TTC549 (cell line): ENCODE data around the gene LINC00305.

Experiments
- FAIRE-seq: peaks from 2 replicates; lab custom pipeline; 2012; peaks lifted over from hg19 to GRCh38; lab: Jason Lieb, UNC

The LINC00305 gene

DNA sequence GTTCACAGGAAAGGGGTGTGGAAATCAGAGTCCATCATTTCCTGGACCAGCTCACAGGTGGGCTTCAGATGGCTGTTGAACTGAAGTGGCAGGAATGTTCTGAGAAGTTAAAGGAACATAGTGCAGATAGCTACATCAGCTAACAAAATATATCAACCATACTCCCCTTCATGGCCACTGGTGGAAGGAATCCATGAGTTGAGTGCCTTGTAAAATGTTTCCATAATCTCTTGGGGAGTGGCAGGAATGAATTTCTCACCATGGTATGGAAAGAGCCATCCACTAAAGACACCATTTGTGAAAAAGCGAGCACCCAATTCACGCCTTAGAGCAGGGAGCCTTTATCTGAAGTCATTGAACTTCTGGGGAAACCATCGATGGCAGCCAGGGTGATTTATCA, at the start of gene LINC00305:
Gene LINC00305 (minus strand): TSS at position 101 of the 400 bp plus-strand sequence.
- no peak for FAIRE-seq

GRCh38 chr18:64191069-64191468, 42.2 kb upstream of the LINC00305 start:
- FAIRE-seq = no peak

DNA sequence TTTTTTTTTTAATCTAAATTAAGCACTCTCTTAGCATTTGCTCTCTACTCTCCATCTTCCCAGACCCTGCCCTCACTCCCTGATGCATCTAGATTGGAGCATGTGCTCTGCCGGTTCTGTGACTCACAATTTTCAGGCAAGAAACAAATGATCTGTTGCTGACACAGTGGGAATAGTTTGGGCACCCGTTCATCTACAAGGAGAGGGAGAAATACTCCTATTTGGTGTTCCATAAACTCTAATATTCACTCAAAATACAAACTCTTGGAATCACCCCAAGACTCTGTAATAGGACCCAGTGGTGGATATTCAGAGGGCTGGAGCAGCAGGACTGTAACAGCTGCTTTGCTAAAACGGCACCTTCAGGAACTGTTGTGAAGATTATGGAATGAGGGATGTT, 37.1 kb upstream of the LINC00305 start:
- no peak for FAIRE-seq

DNA sequence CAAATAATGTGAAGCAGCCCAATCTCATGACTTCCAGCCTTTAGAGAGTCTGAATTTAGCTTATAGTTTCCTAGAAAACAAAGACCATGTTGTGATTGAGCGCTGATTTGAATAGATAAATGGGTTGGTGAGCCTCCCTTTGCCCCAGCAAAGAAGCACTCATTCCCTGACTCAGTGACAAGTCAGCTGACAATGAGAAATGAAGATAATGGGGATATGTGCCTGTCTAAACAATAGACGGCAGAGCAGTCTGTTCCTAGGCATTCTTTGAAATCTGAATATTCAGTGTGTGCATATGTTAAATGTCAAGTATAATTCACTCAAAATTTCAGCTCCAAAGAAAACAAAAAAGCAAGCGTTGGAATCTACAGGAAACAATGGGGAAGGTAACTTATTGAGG, 34.8 kb upstream of the LINC00305 start:
- no peak for FAIRE-seq

- FAIRE-seq = no peak
Observed at GRCh38 chr18:64180617-64181016, 31.7 kb upstream of the LINC00305 start.

GRCh38 chr18:64180171-64180570, 31.3 kb upstream of the LINC00305 start:
- FAIRE-seq = no peak

DNA sequence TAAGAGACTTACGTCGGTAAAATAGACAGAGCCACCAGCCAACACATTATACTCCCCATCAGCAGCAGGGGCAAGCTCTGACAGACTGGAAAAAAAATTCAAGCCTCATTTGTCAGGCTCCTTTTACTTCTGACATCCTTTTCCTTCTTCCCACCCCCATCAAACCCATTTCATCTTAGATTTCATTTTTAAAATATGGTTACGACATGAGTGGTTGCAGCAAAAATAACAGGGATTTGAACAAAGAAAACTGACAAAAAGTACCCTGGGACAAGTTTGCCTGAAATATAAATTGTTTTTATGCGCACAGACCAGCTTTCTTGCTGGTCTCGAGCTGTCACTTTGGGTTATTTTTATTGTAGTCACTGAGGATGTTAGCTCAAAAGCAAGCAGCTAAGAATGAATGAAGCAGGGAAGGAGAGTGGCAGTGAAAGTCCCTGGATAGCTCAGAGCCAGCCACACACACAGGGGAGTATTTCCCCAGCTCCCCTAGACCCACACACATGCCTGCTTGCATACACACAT, 30.7 kb upstream of the LINC00305 start:
- no peak for FAIRE-seq

DNA sequence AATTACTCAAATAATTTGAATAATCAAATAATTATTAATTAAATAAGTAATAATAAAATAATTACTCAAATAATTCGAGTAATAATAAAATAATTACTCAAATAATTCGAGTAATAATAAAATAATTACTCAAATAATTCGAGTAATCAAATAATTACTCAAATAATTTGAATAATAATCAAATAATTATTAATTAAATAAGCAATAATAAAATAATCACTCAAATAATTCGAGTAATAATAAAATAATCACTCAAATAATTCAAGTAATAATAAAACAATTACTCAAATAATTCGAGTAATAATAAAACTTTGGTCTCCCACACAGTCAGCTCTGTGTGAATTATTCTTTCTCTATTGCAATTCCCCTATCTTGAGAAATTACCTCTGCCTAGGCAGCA, 30.0 kb upstream of the LINC00305 start:
- FAIRE-seq = peak; percentile 92

- no peak for FAIRE-seq
Observed at GRCh38 chr18:64175432-64175831, 26.5 kb upstream of the LINC00305 start.

- FAIRE-seq = no peak
Observed at GRCh38 chr18:64171576-64171975, 22.7 kb upstream of the LINC00305 start.

DNA sequence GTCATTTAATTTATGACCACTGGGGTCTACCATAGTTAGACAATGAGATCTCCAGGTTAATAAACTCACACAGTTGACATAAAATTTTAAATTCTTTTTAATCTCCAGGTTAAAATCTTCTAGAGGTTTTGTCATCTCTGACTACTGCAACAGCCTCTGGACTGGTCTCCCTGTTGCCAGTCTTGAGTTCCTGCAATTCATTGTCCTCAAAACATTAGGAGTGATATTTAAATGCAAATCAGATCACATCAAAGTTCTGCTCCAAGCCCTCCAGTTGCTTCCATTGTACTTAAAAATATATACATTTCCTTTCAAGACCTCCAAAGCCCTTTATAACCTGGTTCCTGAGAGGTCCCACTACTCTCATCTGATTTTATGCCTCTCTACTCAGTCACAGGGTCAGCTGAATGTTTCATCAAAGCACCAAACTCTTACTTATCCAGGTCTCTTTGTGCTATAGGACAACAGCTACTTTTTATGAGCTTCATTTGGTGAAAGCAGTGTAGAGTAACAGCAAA, 18.6 kb upstream of the LINC00305 start:
- no peak for FAIRE-seq

DNA sequence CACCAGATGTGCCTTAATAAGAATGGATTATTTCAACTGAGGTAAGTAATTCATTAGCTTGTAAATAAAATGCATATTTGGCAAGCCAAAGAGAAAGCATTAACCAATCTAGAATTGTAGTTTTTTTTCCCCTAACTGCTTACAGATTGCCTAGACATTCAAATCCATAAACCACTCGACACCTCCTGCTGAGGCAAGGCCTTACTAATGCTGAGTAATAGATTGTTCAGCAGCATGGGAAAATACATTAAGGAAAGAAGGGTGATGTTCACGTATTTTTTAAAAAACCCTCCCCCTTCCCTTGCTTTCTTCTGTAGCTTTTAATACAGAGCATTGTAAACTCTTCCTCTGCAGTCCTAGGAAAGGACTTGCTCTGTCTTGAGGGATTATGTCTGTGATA, 17.0 kb upstream of the LINC00305 start:
- FAIRE-seq = no peak

DNA sequence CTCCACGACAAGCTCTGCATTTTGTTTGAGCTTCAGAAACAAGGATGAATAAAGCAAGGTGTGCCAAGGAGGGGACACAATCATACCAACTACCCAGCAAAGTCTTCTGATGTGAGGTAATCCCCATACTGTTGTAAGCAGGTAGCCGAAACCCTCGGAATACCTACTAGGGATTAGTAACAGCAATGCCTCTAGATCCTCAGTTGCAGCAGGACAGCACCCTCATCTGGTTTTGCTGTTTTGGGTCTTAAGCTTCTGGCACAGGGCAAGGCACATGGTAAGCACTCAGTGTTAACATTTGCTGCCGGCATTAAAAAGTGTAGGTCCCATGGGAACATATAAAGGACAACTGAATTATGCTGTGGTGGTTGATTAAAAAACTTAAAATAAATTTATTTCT, 16.0 kb upstream of the LINC00305 start:
- no peak for FAIRE-seq

GRCh38 chr18:64149916-64150438, 1.1 kb upstream of the LINC00305 start:
- FAIRE-seq = no peak

- FAIRE-seq = no peak
Observed at GRCh38 chr18:64142904-64143303, 6.0 kb downstream of the LINC00305 start.

- FAIRE-seq = no peak
Observed at GRCh38 chr18:64137914-64138313, 11.0 kb downstream of the LINC00305 start.

DNA sequence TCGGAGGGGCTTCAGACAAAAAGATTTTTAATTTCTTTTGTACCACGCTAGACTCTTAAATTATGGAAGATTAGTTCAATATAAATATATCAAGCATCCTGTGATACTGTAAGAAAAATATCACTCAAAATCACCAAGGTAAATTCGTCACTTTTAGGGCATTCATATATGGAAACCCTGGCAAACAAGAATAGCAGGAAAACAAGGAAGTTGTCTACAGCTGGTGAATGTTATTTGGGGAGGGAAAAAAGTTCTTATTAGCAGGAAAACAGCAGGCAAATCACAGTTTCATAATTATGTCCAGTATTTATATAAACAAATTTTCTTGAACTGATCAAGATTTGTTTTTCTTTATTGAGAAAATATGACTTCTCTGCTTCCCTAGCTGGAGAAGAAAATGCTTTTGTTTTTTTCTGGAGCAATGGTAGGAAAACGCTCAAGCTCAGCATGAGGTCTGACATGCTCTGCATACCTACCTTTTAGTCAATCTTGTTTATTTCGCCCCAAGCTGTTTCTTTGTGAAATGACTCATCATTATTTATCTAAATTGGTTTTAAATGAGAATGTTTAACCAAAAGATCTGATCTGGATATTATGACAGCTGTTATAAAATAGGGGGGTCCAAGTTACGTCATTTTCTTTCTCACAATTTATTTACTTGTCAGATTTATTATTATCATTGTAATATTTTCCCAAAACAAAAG, 14.7 kb downstream of the LINC00305 start:
- FAIRE-seq = no peak

GRCh38 chr18:64132871-64133270, 16.0 kb downstream of the LINC00305 start:
- FAIRE-seq = no peak

DNA sequence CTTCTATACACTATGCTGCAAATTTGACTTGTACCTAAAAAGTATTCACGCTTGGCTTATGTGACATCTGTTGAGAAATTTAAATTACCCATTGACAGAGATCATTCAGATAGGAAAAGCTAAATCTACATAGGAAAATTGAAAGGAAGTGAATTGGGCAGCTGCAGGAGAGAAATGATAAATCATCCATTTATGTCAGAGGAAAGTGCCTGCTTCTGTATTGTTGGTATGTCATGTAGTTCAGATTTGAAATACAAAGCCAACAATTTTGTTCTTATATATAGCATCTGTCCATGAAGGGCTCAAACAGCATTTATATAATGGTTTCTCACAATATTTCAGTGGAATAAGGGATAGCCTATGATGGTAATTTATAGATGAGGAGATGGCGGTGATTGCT, 17.6 kb downstream of the LINC00305 start:
- FAIRE-seq = no peak

GRCh38 chr18:64127172-64127571, 21.7 kb downstream of the LINC00305 start:
- FAIRE-seq = no peak

GRCh38 chr18:64119916-64120315, 29.0 kb downstream of the LINC00305 start:
- FAIRE-seq = no peak

DNA sequence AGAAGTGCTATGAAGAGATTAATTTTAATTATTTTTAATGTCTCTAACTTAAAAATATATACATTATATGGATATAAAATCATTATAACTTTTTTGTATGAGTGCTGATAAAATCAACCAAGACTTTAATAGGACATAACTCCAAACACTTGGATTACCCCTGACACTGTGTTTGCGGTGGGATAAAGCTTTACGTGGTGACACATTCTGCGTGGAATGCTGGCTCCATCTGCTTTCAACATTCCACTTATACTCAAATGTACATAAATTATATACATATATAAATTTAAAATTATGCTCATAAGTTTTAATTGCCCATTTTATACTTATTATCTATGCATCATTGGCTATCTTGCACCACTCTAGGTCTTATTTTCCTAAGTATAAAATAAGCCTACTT, 30.5 kb downstream of the LINC00305 start:
- no peak for FAIRE-seq

GRCh38 chr18:64116571-64117175, 32.2 kb downstream of the LINC00305 start:
- FAIRE-seq = no peak

DNA sequence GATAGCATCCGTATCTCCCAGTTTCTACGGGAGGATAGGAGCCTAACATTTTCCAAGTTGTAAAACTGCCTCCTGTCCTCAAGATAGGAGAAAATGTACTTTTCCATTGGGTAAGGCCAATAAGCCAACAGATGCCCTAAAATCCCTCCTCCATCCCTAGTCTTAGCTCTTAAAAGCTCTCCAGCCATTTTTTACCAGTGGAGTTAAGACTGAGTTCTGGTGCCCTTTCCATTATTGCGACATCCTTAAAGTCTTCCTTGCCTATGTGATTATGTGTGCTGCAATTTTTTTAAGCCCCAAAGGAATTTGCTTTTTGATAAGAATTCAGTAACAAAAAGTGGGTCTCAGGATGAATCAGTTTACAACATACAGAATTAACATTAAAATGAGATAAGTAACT, 33.0 kb downstream of the LINC00305 start:
- no peak for FAIRE-seq
